Ectodermal cell (in vitro differentiated cells): Measurements from ENCODE around the gene MAML1.
A peak's percentile ranks its signal among the peaks of the same experiment; 100 is the strongest.

Source experiments
- H3K27ac ChIP-seq: 2 replicates; pipeline ENCODE4 v1.7.0; 2013; ENCODE audit warnings: mild to moderate bottlenecking, low read depth, low read length; ENCODE audit not compliant: insufficient read depth, poor library complexity, severe bottlenecking
- H3K27me3 ChIP-seq: 2 replicates; pipeline ENCODE4 v1.7.0; 2013; ENCODE audit warnings: mild to moderate bottlenecking, low read length; ENCODE audit not compliant: insufficient read depth, control insufficient read depth, poor library complexity, severe bottlenecking
- H3K36me3 ChIP-seq: one replicate; pipeline ENCODE4 v1.7.0; 2013; ENCODE audit warnings: low read length; ENCODE audit not compliant: control insufficient read depth, insufficient read depth
- H3K4me1 ChIP-seq: one replicate; pipeline ENCODE4 v1.7.0; 2013; ENCODE audit warnings: low read length; ENCODE audit not compliant: control insufficient read depth, insufficient read depth
- H3K4me3 ChIP-seq: 2 replicates; pipeline ENCODE4 v1.7.0; 2013; ENCODE audit warnings: low read depth, low read length, control low read depth; ENCODE audit not compliant: insufficient read depth
- H3K9me3 ChIP-seq: 2 replicates; pipeline ENCODE4 v1.7.0; 2013; ENCODE audit warnings: mild to moderate bottlenecking, low read length, moderate library complexity; ENCODE audit not compliant: control insufficient read depth
- WGBS, 2 experiments: methylation state at CpG; one replicate each; pipeline ENCODE4 v1.1.7; 2013; ENCODE audit warnings: missing lambda C conversion rate in 2 of 2; 5-methylcytosine and 5-hydroxymethylcytosine counted together

The MAML1 gene

GRCh38 chr5:179803651-179804554 is 71.3 kb downstream of the MAML1 start:
- Histone ChIP-seq H3K9me3 (no peaks in the 10 kb centered on the region), H3K4me3 (no peak overlapping the region), H3K27me3 (no peaks in the 10 kb centered on the region), H3K27ac (no peak overlapping the region), H3K36me3 (peaks cover 11% of the 10 kb centered on the region), H3K4me1 (peaks cover 33% of the 10 kb centered on the region)
- 67 to 69% methylated on average over 18 of the region's 18 CpGs for WGBS, 2 experiments

- Histone ChIP-seq H3K9me3 (no peaks in the 10 kb centered on the region), H3K4me3 (no peak overlapping the region), H3K36me3 (peaks cover 5% of the 10 kb centered on the region), H3K4me1 (peaks cover 33% of the 10 kb centered on the region), H3K27ac (no peak overlapping the region), H3K27me3 (no peaks in the 10 kb centered on the region)
- 94 to 95% methylated on average over 8 of the region's 8 CpGs for WGBS, 2 experiments
These were observed 71.9 kb downstream of the MAML1 start for GRCh38 chr5:179804555-179804947.

- Histone ChIP-seq H3K27ac (no peak overlapping the region), H3K27me3 (no peaks in the 10 kb centered on the region), H3K4me1 (peaks cover 33% of the 10 kb centered on the region), H3K9me3 (no peaks in the 10 kb centered on the region), H3K4me3 (peak overlapping the region; percentile 72), H3K36me3 (peaks cover under 1% of the 10 kb centered on the region)
- WGBS, 2 experiments, result 65 to 67% methylated on average over 9 of the region's 9 CpGs
These were observed 72.5 kb downstream of the MAML1 start for GRCh38 chr5:179805070-179805528.

GRCh38 chr5:179805529-179806249 is 73.1 kb downstream of the MAML1 start:
- no peaks in the 10 kb centered on the region for H3K27me3 ChIP-seq
- 6 to 8% methylated on average over 65 of the region's 65 CpGs for WGBS, 2 experiments
- H3K27ac ChIP-seq, result no peak overlapping the region
- peaks cover 33% of the 10 kb centered on the region for H3K4me1 ChIP-seq
- no peaks in the 10 kb centered on the region for H3K36me3 ChIP-seq
- H3K4me3 ChIP-seq, result peak overlapping the region; percentile 72
- no peaks in the 10 kb centered on the region for H3K9me3 ChIP-seq

- no peaks in the 10 kb centered on the region for H3K27me3 ChIP-seq
- H3K36me3 ChIP-seq, result no peaks in the 10 kb centered on the region
- peak within 1 kb of the TSS; percentile 16 for H3K27ac ChIP-seq
- H3K9me3 ChIP-seq, result no peaks in the 10 kb centered on the region
- peak within 1 kb of the TSS; percentile 72 for H3K4me3 ChIP-seq
- H3K4me1 ChIP-seq, result peaks cover 33% of the 10 kb centered on the region
- 0% methylated on average over 108 of the region's 108 CpGs for WGBS, 2 experiments
These were observed 73.8 kb downstream of the MAML1 start, which contains the start of gene MGAT4B for GRCh38 chr5:179806250-179807048. Gene MGAT4B (minus strand): TSS chr5:179806866. CDS start chr5:179806583, 283 bp downstream.

GRCh38 chr5:179812135-179812825 is 79.7 kb downstream of the MAML1 start:
- Histone ChIP-seq H3K4me1 (no peaks in the 10 kb centered on the region), H3K4me3 (no peak overlapping the region), H3K27me3 (peaks cover 14% of the 10 kb centered on the region), H3K36me3 (no peaks in the 10 kb centered on the region), H3K9me3 (no peaks in the 10 kb centered on the region), H3K27ac (no peak overlapping the region)
- 95 to 96% methylated on average over 27 of the region's 27 CpGs for WGBS, 2 experiments

- H3K9me3 ChIP-seq, result no peaks in the 10 kb centered on the region
- no peaks in the 10 kb centered on the region for H3K36me3 ChIP-seq
- H3K4me1 ChIP-seq, result peaks cover under 1% of the 10 kb centered on the region
- H3K27ac ChIP-seq, result no peak overlapping the region
- 75 to 94% methylated on average over 5 of the region's 5 CpGs for WGBS, 2 experiments
- H3K4me3 ChIP-seq, result no peak overlapping the region
- H3K27me3 ChIP-seq, result peaks cover 22% of the 10 kb centered on the region
These were observed 80.5 kb downstream of the MAML1 start for GRCh38 chr5:179812997-179813607.

- 72 to 76% methylated on average over 3 of the region's 3 CpGs for WGBS, 2 experiments
- no peaks in the 10 kb centered on the region for H3K9me3 ChIP-seq
- H3K4me3 ChIP-seq, result no peak overlapping the region
- H3K27me3 ChIP-seq, result peaks cover 30% of the 10 kb centered on the region
- H3K4me1 ChIP-seq, result peaks cover 9% of the 10 kb centered on the region
- no peak overlapping the region for H3K27ac ChIP-seq
- no peaks in the 10 kb centered on the region for H3K36me3 ChIP-seq
These were observed 81.5 kb downstream of the MAML1 start for GRCh38 chr5:179814090-179814489.
